ENCODE results near the gene C2CD3. TPM values are rescaled to one million over a fixed set of nuclear protein-coding genes. Genes with fewer than 3 reads are reported as not detected.

C2CD3 gene
- total and polyA plus RNA-seq, 9 of the 15 experiments (the other 6 are each of a cell fraction or from before 2014, with no cell fraction given), result 4.4 to 20.2 (median 15.4) TPM

- TF ChIP-seq RAD21 (CRISPR knock-in tag; conservative IDR thresholded peaks at IDR 0.05 in 1 of 2, IDR thresholded peaks at IDR 0.05 in 1 of 2), result no peak
- TF ChIP-seq HDAC2 (IDR thresholded peaks at IDR 0.05), result 0 out of 2 replicates have a peak, but pooled peaks have one; percentile 24
- TF ChIP-seq, protein P1, sequence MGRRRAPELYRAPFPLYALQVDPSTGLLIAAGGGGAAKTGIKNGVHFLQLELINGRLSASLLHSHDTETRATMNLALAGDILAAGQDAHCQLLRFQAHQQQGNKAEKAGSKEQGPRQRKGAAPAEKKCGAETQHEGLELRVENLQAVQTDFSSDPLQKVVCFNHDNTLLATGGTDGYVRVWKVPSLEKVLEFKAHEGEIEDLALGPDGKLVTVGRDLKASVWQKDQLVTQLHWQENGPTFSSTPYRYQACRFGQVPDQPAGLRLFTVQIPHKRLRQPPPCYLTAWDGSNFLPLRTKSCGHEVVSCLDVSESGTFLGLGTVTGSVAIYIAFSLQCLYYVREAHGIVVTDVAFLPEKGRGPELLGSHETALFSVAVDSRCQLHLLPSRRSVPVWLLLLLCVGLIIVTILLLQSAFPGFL (CRISPR knock-in tag; IDR thresholded peaks at IDR 0.05), result no peak
- TF ChIP-seq FOXJ3 (CRISPR knock-in tag; IDR thresholded peaks at IDR 0.05), result no peak
- no peak for TF ChIP-seq MAFF (IDR thresholded peaks at IDR 0.05; ENCODE audit: low read length)
- no peak for TF ChIP-seq JUNB (CRISPR knock-in tag; conservative IDR thresholded peaks at IDR 0.05)
- TF ChIP-seq BRF1 (IDR thresholded peaks at IDR 0.05; ENCODE audit: borderline replicate concordance, extremely low read depth, insufficient read length), result no peak
- TF ChIP-seq, protein P2, sequence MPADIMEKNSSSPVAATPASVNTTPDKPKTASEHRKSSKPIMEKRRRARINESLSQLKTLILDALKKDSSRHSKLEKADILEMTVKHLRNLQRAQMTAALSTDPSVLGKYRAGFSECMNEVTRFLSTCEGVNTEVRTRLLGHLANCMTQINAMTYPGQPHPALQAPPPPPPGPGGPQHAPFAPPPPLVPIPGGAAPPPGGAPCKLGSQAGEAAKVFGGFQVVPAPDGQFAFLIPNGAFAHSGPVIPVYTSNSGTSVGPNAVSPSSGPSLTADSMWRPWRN (IDR thresholded peaks at IDR 0.05; ENCODE audit: low read depth), result no peak
- peak in 1 of 2 experiments; percentile 73; a peak in 1 of 4 replicates for TF ChIP-seq RCOR1 (IDR thresholded peaks at IDR 0.05; ENCODE audit: borderline replicate concordance in 1 of 2, low read depth in 2 of 2, low read length in 2 of 2)
- TF ChIP-seq ATF3 (IDR thresholded peaks at IDR 0.05), result peak; percentile 86
- TF ChIP-seq ATF3 (CRISPR knock-in tag; conservative IDR thresholded peaks at IDR 0.05), result no peak
- peak; percentile 61 for TF ChIP-seq JUN (IDR thresholded peaks at IDR 0.05; ENCODE audit: borderline replicate concordance, low read depth, low read length)
- TF ChIP-seq JUN (CRISPR knock-in tag; IDR thresholded peaks at IDR 0.05; ENCODE audit: borderline replicate concordance), result no peak
- TF ChIP-seq EP300 (IDR thresholded peaks at IDR 0.05; ENCODE audit: low read length), result peak; percentile 24; the same call in 1 of the 2 replicates
- no peak for TF ChIP-seq ARID4B (CRISPR knock-in tag; IDR thresholded peaks at IDR 0.05)
- no peak for TF ChIP-seq RAD51 (IDR thresholded peaks at IDR 0.05; ENCODE audit: borderline replicate concordance, low read depth)
- peak; percentile 39; the same call in 1 of the 2 replicates for TF ChIP-seq ATF7 (IDR thresholded peaks at IDR 0.05)
- TF ChIP-seq ZNF324 (CRISPR knock-in tag; IDR thresholded peaks at IDR 0.05), result no peak
- no peak for TF ChIP-seq COPS2 (conservative IDR thresholded peaks at IDR 0.05)
- TF ChIP-seq SMARCE1 (IDR thresholded peaks at IDR 0.05), result peak; percentile 22; the same call in 1 of the 2 replicates
- peak; percentile 88 for TF ChIP-seq CEBPB (tag; IDR thresholded peaks at IDR 0.05)
- no peak for TF ChIP-seq FOXK2 (conservative IDR thresholded peaks at IDR 0.05 in 1 of 2, IDR thresholded peaks at IDR 0.05 in 1 of 2; ENCODE audit: low read depth in 2 of 2)
Measured at GRCh38 chr11:74024261-74025029, 146.4 kb downstream of the C2CD3 start (continued).
